Body of pancreas (tissue), 4 donors: Measurements from ENCODE around the gene PPP1R15A. TPM values are rescaled to one million over a fixed set of nuclear protein-coding genes. Genes with fewer than 3 reads are reported as not detected.
"Not testable (repeated sequence)": the region's sequence is repeated elsewhere in the genome, so short reads cannot be mapped to it uniquely, and the experiment has no call there.

Source experiments
- ATAC-seq: fragments of 150-250 bp; one replicate; pipeline ENCODE4 v1.9.1; 2016
- DNase-seq, 4 donors: peaks; one replicate each; pipeline ENCODE4 v3.0.0-alpha.2; 2019
- H3K27ac ChIP-seq, 4 donors: fragments of 200-600 bp; sonication (generic); 1 replicate in 3 of 4; 2 replicates in 1 of 4; pipeline versions ENCODE4 v1.5.1 to v1.6.1; 2016 to 2019; ENCODE audit warnings: mild to moderate bottlenecking in 1 of 4, mixed read lengths in 1 of 4, moderate library complexity in 1 of 4
- H3K27me3 ChIP-seq, 2 donors: fragments of 200-600 bp; sonication (generic); one replicate each; pipeline ENCODE4 v1.6.0; 2016; ENCODE audit warnings: mild to moderate bottlenecking in 1 of 2
- H3K36me3 ChIP-seq, 2 donors: fragments of 200-600 bp; sonication (generic); replicated peaks in 1 of 2; 2 replicates each; pipeline ENCODE4 v1.5.1; 2016; ENCODE audit warnings: low read depth in 2 of 2; ENCODE audit not compliant: insufficient read depth in 1 of 2
- H3K4me1 ChIP-seq: fragments of 200-600 bp; sonication (generic); one replicate; pipeline ENCODE4 v1.6.0; 2016
- H3K4me3 ChIP-seq, 2 donors: fragments of 200-600 bp; sonication (generic); 1 replicate in 1 of 2; 2 replicates in 1 of 2; pipeline ENCODE4 v1.5.1; 2016 to 2019
- H3K9me3 ChIP-seq, 3 donors: fragments of 200-600 bp; sonication (generic); 1 replicate in 2 of 3; 2 replicates in 1 of 3; pipeline ENCODE4 v1.5.1; 2016
- POLR2A ChIP-seq, 3 donors: fragments of 450-650 bp; IDR thresholded peaks; one replicate each; pipeline ENCODE4 v1.6.1; 2016; ENCODE audit warnings: antibody characterized with exemption in 3 of 3, mild to moderate bottlenecking in 2 of 3
- WGBS, 2 donors: methylation state at CpG; one replicate each; pipeline ENCODE4 v1.1.5; 2017; 5-methylcytosine and 5-hydroxymethylcytosine counted together
- intact Hi-C: fragments of 100-400 bp; cut with DNase I; formaldehyde crosslinking; loops from one replicate; pipeline ENCODE4 v1.15.1; 2023
- total RNA-seq, 2 donors: library from RNA; depleted of rRNA; stranded (reverse); fragments of >200 nt; gene quantifications; one replicate each; pipeline ENCODE4 v1.1.0, GENCODE V29; 2016
- TF ChIP-seq, protein P1 (sequence below), 7 experiments: fragments of 450-650 bp in 4 of 7; fragments of 200-600 bp in 3 of 7; sonication (generic) in 3 of 7; IDR thresholded peaks; one replicate each; pipeline ENCODE4 v1.5.1; 2016 to 2019; ENCODE audit warnings: antibody characterized with exemption in 7 of 7

The PPP1R15A gene
- total RNA-seq, 2 donors from 2014 or later: 17.9 to 49.4 TPM

- Histone ChIP-seq H3K4me1 (peaks cover 7% of the 10 kb centered on the region), H3K9me3 (no peaks in the 10 kb centered on the region), H3K36me3 (no peaks in the 10 kb centered on the region), H3K27me3 (no peaks in the 10 kb centered on the region), H3K4me3 (no peak overlapping the region), H3K27ac (no peak overlapping the region)
- WGBS, 2 donors: 87 to 89% methylated on average over 6 of the region's 6 CpGs
- ATAC-seq (no peak), DNase-seq (no peak)
- intact Hi-C loops: no loop called here
- TF ChIP-seq POLR2A (IDR thresholded peaks at IDR 0.05): no peak
- TF ChIP-seq, protein P1, sequence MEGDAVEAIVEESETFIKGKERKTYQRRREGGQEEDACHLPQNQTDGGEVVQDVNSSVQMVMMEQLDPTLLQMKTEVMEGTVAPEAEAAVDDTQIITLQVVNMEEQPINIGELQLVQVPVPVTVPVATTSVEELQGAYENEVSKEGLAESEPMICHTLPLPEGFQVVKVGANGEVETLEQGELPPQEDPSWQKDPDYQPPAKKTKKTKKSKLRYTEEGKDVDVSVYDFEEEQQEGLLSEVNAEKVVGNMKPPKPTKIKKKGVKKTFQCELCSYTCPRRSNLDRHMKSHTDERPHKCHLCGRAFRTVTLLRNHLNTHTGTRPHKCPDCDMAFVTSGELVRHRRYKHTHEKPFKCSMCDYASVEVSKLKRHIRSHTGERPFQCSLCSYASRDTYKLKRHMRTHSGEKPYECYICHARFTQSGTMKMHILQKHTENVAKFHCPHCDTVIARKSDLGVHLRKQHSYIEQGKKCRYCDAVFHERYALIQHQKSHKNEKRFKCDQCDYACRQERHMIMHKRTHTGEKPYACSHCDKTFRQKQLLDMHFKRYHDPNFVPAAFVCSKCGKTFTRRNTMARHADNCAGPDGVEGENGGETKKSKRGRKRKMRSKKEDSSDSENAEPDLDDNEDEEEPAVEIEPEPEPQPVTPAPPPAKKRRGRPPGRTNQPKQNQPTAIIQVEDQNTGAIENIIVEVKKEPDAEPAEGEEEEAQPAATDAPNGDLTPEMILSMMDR (IDR thresholded peaks at IDR 0.05): no peak
These were observed 30.6 kb upstream of the PPP1R15A start for GRCh38 chr19:48841571-48841970.

DNA sequence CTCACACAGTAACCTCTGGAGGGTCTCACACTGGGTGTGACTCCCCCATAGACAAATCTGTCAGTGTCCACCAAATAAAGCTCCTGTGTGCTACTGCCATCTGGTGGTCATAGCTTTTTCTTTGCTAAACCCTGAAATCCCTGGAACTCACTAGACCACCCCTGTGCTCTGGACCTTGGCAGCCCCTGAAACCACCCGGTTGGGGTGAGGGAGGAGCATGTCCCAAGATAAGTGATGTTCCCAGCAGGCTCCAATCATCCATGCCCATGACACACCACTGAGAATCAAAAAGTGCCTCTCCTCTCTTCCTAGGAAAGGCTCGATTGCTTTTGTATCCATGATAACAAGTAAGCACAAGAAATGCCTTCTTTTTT is 29.4 kb upstream of the PPP1R15A start:
- Histone ChIP-seq H3K27me3 (no peaks in the 10 kb centered on the region), H3K4me3 (no peak overlapping the region), H3K36me3 (no peaks in the 10 kb centered on the region), H3K27ac (no peak overlapping the region), H3K4me1 (no peaks in the 10 kb centered on the region), H3K9me3 (no peaks in the 10 kb centered on the region)
- WGBS, 2 donors: 46 to 47% methylated on average over 2 of the region's 2 CpGs
- TF ChIP-seq POLR2A (IDR thresholded peaks at IDR 0.05): no peak
- TF ChIP-seq, protein P1 (IDR thresholded peaks at IDR 0.05): peak; percentile 64 to 76 (median 74)
- DNase-seq: peak; percentile 40 to 52 (median 50)
- peak; percentile 51 for ATAC-seq
- intact Hi-C loops: no loop called here

DNA sequence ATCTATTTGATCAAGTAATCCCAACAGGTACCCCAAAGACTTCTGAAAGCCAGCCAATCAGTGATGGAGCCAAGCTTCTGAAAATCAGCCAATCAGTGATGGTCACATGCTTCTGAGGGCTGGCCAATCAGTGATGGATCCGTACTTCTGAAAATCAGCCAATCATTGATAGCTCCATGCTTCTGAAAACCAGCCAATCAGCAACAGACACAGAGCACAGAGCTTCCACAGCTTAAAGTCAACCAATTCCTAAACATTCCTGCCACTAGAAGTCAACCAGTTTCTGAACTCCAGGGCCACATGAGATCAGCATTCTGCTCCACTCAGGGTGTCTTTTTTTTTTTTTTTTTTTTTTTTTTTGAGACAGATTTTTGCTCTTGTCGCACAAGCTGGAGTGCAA is 27.7 kb upstream of the PPP1R15A start:
- TF ChIP-seq, protein P1 (IDR thresholded peaks at IDR 0.05): peak in 2 of 7 experiments; percentile 13 to 28
- no peak for TF ChIP-seq POLR2A (IDR thresholded peaks at IDR 0.05)
- no peak overlapping the region for H3K4me3 ChIP-seq
- no peaks in the 10 kb centered on the region for H3K27me3 ChIP-seq
- ATAC-seq (peak; percentile 28), DNase-seq (no peak)
- no peaks in the 10 kb centered on the region for H3K4me1 ChIP-seq
- WGBS, 2 donors: 85 to 86% methylated on average over 2 of the region's 2 CpGs
- intact Hi-C loops: no loop called here
- no peaks in the 10 kb centered on the region for H3K36me3 ChIP-seq
- H3K9me3 ChIP-seq: no peaks in the 10 kb centered on the region
- no peak overlapping the region for H3K27ac ChIP-seq

- no peaks in the 10 kb centered on the region for H3K27me3 ChIP-seq
- H3K4me1 ChIP-seq: no peaks in the 10 kb centered on the region
- DNase-seq (no peak), ATAC-seq (no peak)
- no peak overlapping the region for H3K4me3 ChIP-seq
- H3K9me3 ChIP-seq: no peaks in the 10 kb centered on the region
- 89 to 91% methylated on average over 10 to 13 of the region's 15 CpGs for WGBS, 2 donors
- H3K27ac ChIP-seq: no peak overlapping the region
- H3K36me3 ChIP-seq: no peaks in the 10 kb centered on the region
- TF ChIP-seq, protein P1 (IDR thresholded peaks at IDR 0.05): no peak
- no peak for TF ChIP-seq POLR2A (IDR thresholded peaks at IDR 0.05)
- intact Hi-C loops: no loop called here
These were observed 26.8 kb upstream of the PPP1R15A start for GRCh38 chr19:48845384-48845783.

DNA sequence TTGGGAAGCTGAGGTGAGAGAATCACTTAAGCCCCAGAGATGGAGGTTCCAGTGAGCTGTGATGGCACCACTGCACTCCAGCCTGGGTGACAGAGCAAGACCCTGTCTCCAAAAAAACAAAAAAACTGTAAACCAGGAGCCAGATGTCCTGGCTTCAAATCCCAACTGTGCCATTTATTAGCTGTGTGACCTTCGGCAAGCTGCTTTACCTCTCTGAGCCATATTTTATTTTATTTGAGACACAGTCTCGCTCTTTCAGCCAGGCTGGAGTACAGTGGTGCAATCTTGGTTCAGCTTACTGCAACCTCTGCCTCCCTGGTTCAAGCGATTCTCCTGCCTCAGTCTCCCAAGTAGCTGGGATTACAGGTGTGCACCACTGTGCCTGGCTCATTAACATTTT is 25.6 kb upstream of the PPP1R15A start:
- DNase-seq, H3K36me3 ChIP-seq, ATAC-seq, H3K27ac ChIP-seq, intact Hi-C loops, H3K27me3 ChIP-seq, H3K4me1 ChIP-seq, H3K9me3 ChIP-seq, H3K4me3 ChIP-seq: not testable (repeated sequence)
- 88 to 90% methylated on average over 3 of the region's 3 CpGs for WGBS, 2 donors
